ENCODE results near the gene MASP1.
A peak's percentile ranks its signal among the peaks of the same experiment; 100 is the strongest.

MASP1 gene

DNA sequence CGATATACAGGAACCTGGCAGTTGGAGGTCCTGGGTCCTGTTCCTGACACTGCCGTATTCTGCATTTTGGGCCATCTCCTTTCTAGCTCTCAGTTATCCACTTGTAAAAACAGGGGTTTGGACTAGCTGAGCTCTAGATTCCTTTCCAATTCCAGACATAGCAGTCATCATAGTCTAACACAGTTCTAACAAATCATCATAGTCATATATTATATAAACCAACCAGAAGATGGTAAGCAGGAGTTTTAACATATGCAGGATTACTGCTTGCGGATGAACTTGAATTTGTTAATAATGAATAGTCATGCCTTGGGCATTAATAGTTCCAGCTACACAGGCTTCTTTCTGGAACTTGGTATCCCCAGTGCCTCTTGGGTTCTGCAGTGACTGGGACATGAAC, 26.6 kb downstream of the MASP1 start:
- Histone ChIP-seq H3K36me3 (ENCODE audit: insufficient read depth, low read length) (peaks cover 4% of the 10 kb centered on the region; the same call in 1 of the 2 replicates), H3K79me2 (ENCODE audit: control insufficient read depth, insufficient read depth, low read length, unreplicated experiment) (no peaks in the 10 kb centered on the region), H3K4me3 (ENCODE audit: low read depth, low read length) (no peak overlapping the region), H3K4me1 (ENCODE audit: control insufficient read depth, insufficient read depth, low read length, unreplicated experiment) (peaks cover 37% of the 10 kb centered on the region), H3K27ac (ENCODE audit: low read depth, low read length) (peak overlapping the region; percentile 80), H3K27me3 (ENCODE audit: insufficient read depth, low read length) (no peaks in the 10 kb centered on the region), H2AFZ (ENCODE audit: low read length, unreplicated experiment) (no peak overlapping the region)

DNA sequence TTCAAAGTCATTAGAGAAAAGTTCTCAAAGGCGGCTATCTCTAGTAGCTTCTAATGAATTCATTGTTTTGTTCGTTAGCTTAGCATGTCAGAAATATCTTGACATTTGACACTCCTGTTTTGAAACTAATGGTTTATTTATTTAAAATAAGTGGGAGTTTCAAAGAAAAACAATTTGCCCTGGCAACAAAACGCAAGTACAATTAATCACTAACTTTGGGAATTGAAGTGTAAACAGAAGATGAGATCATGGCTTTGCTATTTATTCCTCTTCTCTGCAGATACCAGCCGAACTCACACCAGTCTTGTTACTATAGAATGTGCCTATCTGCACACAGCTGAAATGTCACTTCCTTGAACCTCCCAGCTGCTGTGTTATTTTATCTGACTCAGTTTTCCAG, 27.5 kb downstream of the MASP1 start:
- H3K4me3 ChIP-seq (ENCODE audit: low read depth, low read length), result peak overlapping the region; percentile 32; the same call in 1 of the 2 replicates
- peak overlapping the region; percentile 80 for H3K27ac ChIP-seq (ENCODE audit: low read depth, low read length)
- H3K4me1 ChIP-seq (ENCODE audit: control insufficient read depth, insufficient read depth, low read length, unreplicated experiment), result peaks cover 37% of the 10 kb centered on the region
- no peaks in the 10 kb centered on the region for H3K27me3 ChIP-seq (ENCODE audit: insufficient read depth, low read length)
- no peak overlapping the region for H2AFZ ChIP-seq (ENCODE audit: low read length, unreplicated experiment)
- no peaks in the 10 kb centered on the region for H3K79me2 ChIP-seq (ENCODE audit: control insufficient read depth, insufficient read depth, low read length, unreplicated experiment)
- peaks cover 4% of the 10 kb centered on the region; the same call in 1 of the 2 replicates for H3K36me3 ChIP-seq (ENCODE audit: insufficient read depth, low read length)

DNA sequence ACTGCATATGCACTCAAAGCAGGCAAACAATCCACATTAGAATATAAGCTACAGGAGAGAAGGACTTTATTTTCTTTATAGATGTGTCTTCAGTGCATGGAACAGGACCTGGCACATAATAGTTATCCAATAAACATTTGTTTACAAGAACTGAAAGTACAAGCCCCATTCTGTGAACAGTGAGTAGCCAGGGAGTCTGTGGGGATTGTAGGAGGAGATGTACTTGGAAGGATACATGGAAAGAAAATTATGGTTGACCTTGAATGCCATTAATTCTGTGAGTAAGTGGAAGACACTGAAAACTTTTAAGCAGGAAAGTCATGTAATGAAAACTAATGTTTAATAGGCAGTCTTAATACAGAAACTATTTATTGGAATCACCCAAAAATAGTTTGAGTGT, 28.3 kb downstream of the MASP1 start:
- H3K79me2 ChIP-seq (ENCODE audit: control insufficient read depth, insufficient read depth, low read length, unreplicated experiment), result no peaks in the 10 kb centered on the region
- peak overlapping the region; percentile 32; the same call in 1 of the 2 replicates for H3K4me3 ChIP-seq (ENCODE audit: low read depth, low read length)
- H3K4me1 ChIP-seq (ENCODE audit: control insufficient read depth, insufficient read depth, low read length, unreplicated experiment), result peaks cover 37% of the 10 kb centered on the region
- H3K36me3 ChIP-seq (ENCODE audit: insufficient read depth, low read length), result peaks cover 4% of the 10 kb centered on the region; the same call in 1 of the 2 replicates
- H3K27ac ChIP-seq (ENCODE audit: low read depth, low read length), result peak overlapping the region; percentile 80
- no peaks in the 10 kb centered on the region for H3K27me3 ChIP-seq (ENCODE audit: insufficient read depth, low read length)
- H2AFZ ChIP-seq (ENCODE audit: low read length, unreplicated experiment), result no peak overlapping the region

DNA sequence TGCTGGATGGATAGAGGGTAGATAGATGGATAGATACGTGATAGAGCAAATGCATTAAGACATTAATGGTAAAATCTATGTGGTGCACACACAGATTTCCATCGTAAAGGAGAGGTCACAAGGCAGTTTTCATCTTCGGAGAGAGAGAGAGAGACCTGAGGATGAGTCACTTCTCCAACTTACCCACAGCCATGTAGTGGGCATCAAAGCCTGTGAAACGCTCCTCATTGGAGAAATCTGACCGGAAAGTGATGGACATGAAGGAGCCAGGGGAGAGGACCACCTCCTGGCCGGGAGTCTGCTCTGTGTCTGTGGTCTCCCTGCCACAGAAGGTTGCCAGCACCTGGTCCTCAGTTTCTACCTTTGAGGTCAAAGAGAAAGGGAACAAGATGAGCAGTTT, 29.2 kb downstream of the MASP1 start:
- Histone ChIP-seq H3K27ac (ENCODE audit: low read depth, low read length) (no peak overlapping the region), H3K27me3 (ENCODE audit: insufficient read depth, low read length) (no peaks in the 10 kb centered on the region), H2AFZ (ENCODE audit: low read length, unreplicated experiment) (no peak overlapping the region), H3K36me3 (ENCODE audit: insufficient read depth, low read length) (peaks cover 4% of the 10 kb centered on the region; the same call in 1 of the 2 replicates), H3K4me1 (ENCODE audit: control insufficient read depth, insufficient read depth, low read length, unreplicated experiment) (peaks cover 37% of the 10 kb centered on the region), H3K79me2 (ENCODE audit: control insufficient read depth, insufficient read depth, low read length, unreplicated experiment) (no peaks in the 10 kb centered on the region), H3K4me3 (ENCODE audit: low read depth, low read length) (no peak overlapping the region)

DNA sequence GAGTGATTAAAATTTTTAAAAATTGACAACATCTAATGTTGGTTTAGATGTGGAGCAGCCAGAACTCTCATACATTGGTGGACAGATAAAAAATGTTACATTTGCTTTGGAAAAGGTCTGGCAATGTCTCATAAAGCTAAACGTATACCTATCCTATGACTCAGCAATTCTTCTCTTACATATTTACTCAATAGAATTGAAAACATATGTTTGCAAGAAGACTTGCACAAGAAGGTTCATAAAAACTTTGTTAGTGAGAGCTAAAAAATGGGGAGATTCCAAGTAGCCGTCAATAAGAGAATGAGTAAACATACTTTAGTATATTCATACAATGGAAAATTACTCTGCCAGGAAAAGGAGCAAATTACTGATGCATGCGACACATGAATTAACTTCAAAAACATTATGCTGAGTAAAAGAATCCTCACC, 30.0 kb downstream of the MASP1 start:
- H3K27me3 ChIP-seq (ENCODE audit: insufficient read depth, low read length), result no peaks in the 10 kb centered on the region
- H3K27ac ChIP-seq (ENCODE audit: low read depth, low read length), result peak overlapping the region; percentile 73
- peaks cover 4% of the 10 kb centered on the region; the same call in 1 of the 2 replicates for H3K36me3 ChIP-seq (ENCODE audit: insufficient read depth, low read length)
- H3K4me1 ChIP-seq (ENCODE audit: control insufficient read depth, insufficient read depth, low read length, unreplicated experiment), result peaks cover 37% of the 10 kb centered on the region
- peak overlapping the region; percentile 53 for H2AFZ ChIP-seq (ENCODE audit: low read length, unreplicated experiment)
- H3K79me2 ChIP-seq (ENCODE audit: control insufficient read depth, insufficient read depth, low read length, unreplicated experiment), result no peaks in the 10 kb centered on the region
- H3K4me3 ChIP-seq (ENCODE audit: low read depth, low read length), result peak overlapping the region; percentile 30; the same call in 1 of the 2 replicates

DNA sequence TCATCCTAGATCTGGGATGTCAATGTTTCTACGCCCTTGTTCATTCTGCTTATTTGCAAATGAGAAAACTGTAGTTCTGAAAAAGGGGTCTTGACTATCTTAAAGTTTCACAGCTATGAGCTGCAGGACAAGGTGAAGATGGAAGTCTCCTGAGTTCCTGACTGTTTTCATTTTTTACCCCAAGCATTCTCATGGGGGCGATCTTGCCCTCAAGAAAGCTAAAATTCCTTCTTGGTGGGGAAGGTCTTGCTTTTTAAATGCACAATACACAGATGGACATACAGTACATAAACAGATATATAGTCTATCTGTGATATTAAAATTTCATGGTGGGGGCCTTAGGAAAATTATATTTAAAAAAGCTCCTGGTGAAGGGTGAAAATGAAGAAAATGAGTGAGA, 32.4 kb downstream of the MASP1 start:
- no peak overlapping the region for H3K27ac ChIP-seq (ENCODE audit: low read depth, low read length)
- H3K4me3 ChIP-seq (ENCODE audit: low read depth, low read length), result no peak overlapping the region
- H3K79me2 ChIP-seq (ENCODE audit: control insufficient read depth, insufficient read depth, low read length, unreplicated experiment), result no peaks in the 10 kb centered on the region
- no peaks in the 10 kb centered on the region for H3K27me3 ChIP-seq (ENCODE audit: insufficient read depth, low read length)
- H2AFZ ChIP-seq (ENCODE audit: low read length, unreplicated experiment), result no peak overlapping the region
- peaks cover 20% of the 10 kb centered on the region for H3K4me1 ChIP-seq (ENCODE audit: control insufficient read depth, insufficient read depth, low read length, unreplicated experiment)
- H3K36me3 ChIP-seq (ENCODE audit: insufficient read depth, low read length), result peaks cover 4% of the 10 kb centered on the region; the same call in 1 of the 2 replicates

DNA sequence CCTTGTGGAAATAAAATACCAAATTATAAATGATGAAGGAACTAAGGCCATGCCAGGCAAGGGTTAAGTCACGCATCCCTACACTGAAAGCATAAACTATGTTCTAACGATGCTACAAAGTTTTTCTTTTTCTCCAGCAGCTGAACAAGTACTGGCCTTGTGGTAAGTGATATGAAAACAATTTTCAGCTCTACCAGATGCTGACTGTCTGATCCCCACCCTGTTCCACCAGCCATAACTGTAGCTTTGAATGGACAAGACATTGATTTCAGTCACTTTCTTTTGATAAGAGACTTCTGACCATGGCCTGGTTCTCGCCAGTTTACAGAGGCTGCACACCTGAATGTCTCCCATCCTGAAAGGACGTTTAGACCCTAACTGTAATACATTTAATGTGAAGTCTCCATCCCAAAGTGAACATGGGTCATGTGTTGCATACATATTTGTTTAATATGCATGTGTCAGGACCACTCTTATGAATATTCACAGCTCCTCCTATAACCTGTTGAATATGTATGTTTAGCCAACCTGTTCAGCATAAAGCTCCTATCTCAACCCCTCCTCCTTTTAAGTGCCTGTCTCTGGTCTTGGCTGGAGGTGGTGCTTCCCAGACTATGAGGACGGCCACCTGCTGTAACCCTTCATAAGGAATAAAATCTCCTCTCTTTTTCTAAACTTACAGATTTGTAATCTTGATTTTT, 33.4 kb downstream of the MASP1 start:
- Histone ChIP-seq H3K27me3 (ENCODE audit: insufficient read depth, low read length) (no peaks in the 10 kb centered on the region), H3K27ac (ENCODE audit: low read depth, low read length) (no peak overlapping the region), H2AFZ (ENCODE audit: low read length, unreplicated experiment) (no peak overlapping the region), H3K4me1 (ENCODE audit: control insufficient read depth, insufficient read depth, low read length, unreplicated experiment) (peaks cover 10% of the 10 kb centered on the region), H3K4me3 (ENCODE audit: low read depth, low read length) (no peak overlapping the region), H3K79me2 (ENCODE audit: control insufficient read depth, insufficient read depth, low read length, unreplicated experiment) (no peaks in the 10 kb centered on the region), H3K36me3 (ENCODE audit: insufficient read depth, low read length) (peaks cover 4% of the 10 kb centered on the region; the same call in 1 of the 2 replicates)

DNA sequence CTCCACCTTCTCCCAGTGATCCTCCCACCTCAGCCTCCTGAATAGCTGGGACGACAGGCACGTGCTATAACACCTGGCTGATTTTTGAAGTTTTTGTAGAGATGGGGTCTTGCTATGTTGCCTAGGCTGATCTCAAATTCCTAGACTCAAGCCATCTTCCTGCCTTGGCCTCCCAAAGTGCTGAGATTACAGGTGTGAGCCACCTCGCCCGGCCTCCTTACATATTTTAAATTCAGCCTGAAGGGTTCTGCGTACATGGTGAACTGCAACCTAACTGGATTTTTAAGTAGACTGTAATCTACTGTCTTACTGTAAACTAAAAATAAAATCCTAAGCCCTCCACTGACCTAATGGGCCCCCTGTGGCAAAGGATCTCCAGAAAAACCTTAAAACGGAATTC, 34.1 kb downstream of the MASP1 start:
- H3K36me3 ChIP-seq (ENCODE audit: insufficient read depth, low read length), result peaks cover 4% of the 10 kb centered on the region; the same call in 1 of the 2 replicates
- H3K27me3 ChIP-seq (ENCODE audit: insufficient read depth, low read length), result no peaks in the 10 kb centered on the region
- peaks cover 5% of the 10 kb centered on the region for H3K4me1 ChIP-seq (ENCODE audit: control insufficient read depth, insufficient read depth, low read length, unreplicated experiment)
- H3K27ac ChIP-seq (ENCODE audit: low read depth, low read length), result no peak overlapping the region
- no peak overlapping the region for H2AFZ ChIP-seq (ENCODE audit: low read length, unreplicated experiment)
- H3K79me2 ChIP-seq (ENCODE audit: control insufficient read depth, insufficient read depth, low read length, unreplicated experiment), result no peaks in the 10 kb centered on the region
- H3K4me3 ChIP-seq (ENCODE audit: low read depth, low read length), result no peak overlapping the region

DNA sequence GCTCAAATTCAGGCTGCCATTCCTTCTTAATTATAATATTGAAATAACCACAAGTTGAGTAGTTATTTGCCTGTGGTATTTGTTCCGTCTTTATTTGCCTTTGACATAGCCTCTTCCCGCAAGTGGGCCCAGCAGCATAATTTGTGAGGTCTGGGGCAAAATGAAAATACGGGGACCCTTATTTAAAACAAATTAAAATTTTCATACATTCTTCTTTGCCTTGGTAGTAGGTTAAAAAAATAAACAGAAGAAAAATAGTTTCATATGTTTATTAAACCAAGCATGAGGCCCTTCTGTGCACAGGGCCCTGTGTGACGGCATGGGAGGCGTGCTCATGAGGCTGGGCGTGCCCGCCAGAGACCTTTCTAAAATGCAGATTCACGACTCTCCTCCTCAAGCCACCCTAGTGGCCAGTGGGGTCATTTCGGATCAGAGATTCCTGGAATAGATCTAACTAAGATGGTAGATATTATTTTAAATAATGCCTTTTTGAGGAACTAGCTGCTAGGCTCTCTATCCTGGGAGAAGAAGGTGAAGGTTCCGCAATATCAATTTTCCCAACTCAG, 35.4 kb downstream of the MASP1 start:
- H3K27me3 ChIP-seq (ENCODE audit: insufficient read depth, low read length), result no peaks in the 10 kb centered on the region
- no peak overlapping the region for H3K4me3 ChIP-seq (ENCODE audit: low read depth, low read length)
- no peaks in the 10 kb centered on the region for H3K79me2 ChIP-seq (ENCODE audit: control insufficient read depth, insufficient read depth, low read length, unreplicated experiment)
- H3K4me1 ChIP-seq (ENCODE audit: control insufficient read depth, insufficient read depth, low read length, unreplicated experiment), result peaks cover 2% of the 10 kb centered on the region
- H3K36me3 ChIP-seq (ENCODE audit: insufficient read depth, low read length), result no peaks in the 10 kb centered on the region
- H3K27ac ChIP-seq (ENCODE audit: low read depth, low read length), result no peak overlapping the region
- H2AFZ ChIP-seq (ENCODE audit: low read length, unreplicated experiment), result no peak overlapping the region

DNA sequence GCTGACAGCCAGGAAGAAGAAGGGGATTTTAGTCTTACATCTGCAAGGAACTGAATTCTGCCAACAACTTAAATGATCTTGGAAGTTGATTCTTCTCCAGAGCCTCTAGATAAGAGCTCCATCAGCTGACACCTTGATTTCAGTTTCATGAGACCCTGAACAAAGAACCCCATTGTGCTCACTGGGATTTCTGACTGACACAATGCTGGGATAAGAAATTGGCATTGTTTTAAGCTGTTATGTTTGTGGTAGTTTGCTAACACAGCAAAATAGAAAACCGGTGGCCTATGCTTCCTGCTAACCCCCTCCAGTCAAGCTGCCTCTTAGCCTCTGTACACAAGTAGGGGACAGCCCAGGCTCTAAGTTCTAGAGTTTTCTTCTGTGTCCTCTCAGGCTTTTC, 36.2 kb downstream of the MASP1 start:
- no peak overlapping the region for H3K27ac ChIP-seq (ENCODE audit: low read depth, low read length)
- H3K36me3 ChIP-seq (ENCODE audit: insufficient read depth, low read length), result no peaks in the 10 kb centered on the region

DNA sequence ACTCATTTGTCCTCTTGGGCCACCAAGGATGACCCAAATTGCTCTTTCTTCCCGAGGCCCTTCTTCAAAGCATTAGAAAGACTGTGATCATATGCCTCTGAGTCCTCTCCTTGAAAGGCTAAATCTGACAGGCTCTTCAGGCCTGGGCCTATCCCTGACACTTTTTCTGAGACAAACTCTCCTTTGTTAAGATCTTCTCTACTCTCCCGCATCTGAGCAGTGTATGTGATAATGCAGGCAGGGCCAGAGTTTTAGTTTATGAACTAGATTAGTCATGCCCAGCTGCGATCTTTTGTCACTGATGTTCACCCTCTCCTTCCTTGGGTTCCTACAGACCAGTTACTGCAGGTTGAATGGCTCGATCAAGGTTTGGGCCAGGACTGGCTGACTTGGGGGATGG, 39.2 kb downstream of the MASP1 start:
- H3K36me3 ChIP-seq (ENCODE audit: insufficient read depth, low read length), result no peaks in the 10 kb centered on the region
- no peaks in the 10 kb centered on the region for H3K79me2 ChIP-seq (ENCODE audit: control insufficient read depth, insufficient read depth, low read length, unreplicated experiment)
- H3K4me1 ChIP-seq (ENCODE audit: control insufficient read depth, insufficient read depth, low read length, unreplicated experiment), result no peaks in the 10 kb centered on the region
- no peak overlapping the region for H3K27ac ChIP-seq (ENCODE audit: low read depth, low read length)
- H3K4me3 ChIP-seq (ENCODE audit: low read depth, low read length), result no peak overlapping the region
- no peaks in the 10 kb centered on the region for H3K27me3 ChIP-seq (ENCODE audit: insufficient read depth, low read length)
- no peak overlapping the region for H2AFZ ChIP-seq (ENCODE audit: low read length, unreplicated experiment)

More for the DNA sequence above, 36.2 kb downstream of the MASP1 start:
- H3K4me1 ChIP-seq (ENCODE audit: control insufficient read depth, insufficient read depth, low read length, unreplicated experiment), result no peaks in the 10 kb centered on the region
- H3K79me2 ChIP-seq (ENCODE audit: control insufficient read depth, insufficient read depth, low read length, unreplicated experiment), result no peaks in the 10 kb centered on the region
- H2AFZ ChIP-seq (ENCODE audit: low read length, unreplicated experiment), result no peak overlapping the region
- no peak overlapping the region for H3K4me3 ChIP-seq (ENCODE audit: low read depth, low read length)
- no peaks in the 10 kb centered on the region for H3K27me3 ChIP-seq (ENCODE audit: insufficient read depth, low read length)
